Posterior vena cava (tissue), 2 donors: ENCODE measurements around the gene ZDHHC18. TPM values are rescaled to one million over a fixed set of nuclear protein-coding genes. Genes with fewer than 3 reads are reported as not detected.
A peak's percentile ranks its signal among the peaks of the same experiment; 100 is the strongest.

Experiments used
- DNase-seq: peaks from one replicate; pipeline ENCODE4 v3.0.0-alpha.2; 2020; ENCODE audit warnings: low spot score
- intact Hi-C, 2 donors: fragments of 100-400 bp; cut with DNase I; formaldehyde crosslinking; loops; one replicate each; pipeline versions ENCODE4 v1.14.1 to v1.14.2; 2022 to 2023
- total RNA-seq, 2 donors: library from RNA; stranded (reverse); fragmentation: NEBNext Ultra II Directional; extraction: Animal tissue kit (Norgen Biotek cat#: 25700); gene quantifications; one replicate each; pipeline ENCODE4 v1.2.1, GENCODE V29; 2021
- donor health status: DM: yes; HTN: yes; CAD: no.
- donor health status: DM: yes; HTN: yes; CAD: no.

Gene ZDHHC18
- total RNA-seq, 2 donors from 2014 or later = 17.4 to 17.7 TPM

- DNase-seq = no peak
- intact Hi-C loops = loop anchor here in 1 of 2 donors (2.0 to 10.0 kb wide), 2 partner anchors 20 to 60 kb away; no protein-coding TSS in a partner anchor
Measured at GRCh38 chr1:26874896-26875295, 48.4 kb downstream of the ZDHHC18 start.

- DNase-seq = no peak
- intact Hi-C loops = loop anchor here in 1 of 2 donors (10.0 kb wide), 1 partner anchor 63 kb away; no protein-coding TSS in a partner anchor
Measured at GRCh38 chr1:26877326-26877725, 50.8 kb downstream of the ZDHHC18 start.

GRCh38 chr1:26879793-26880192 lies 53.3 kb downstream of the ZDHHC18 start:
- peak; percentile 6 for DNase-seq
- intact Hi-C loops = loop anchor here (1.0 to 10.0 kb wide), 3 partner anchors 65 to 275 kb away; no protein-coding TSS in a partner anchor

GRCh38 chr1:26881611-26882010 lies 55.1 kb downstream of the ZDHHC18 start:
- intact Hi-C loops = loop anchor here in 1 of 2 donors (10.0 kb wide), 1 partner anchor 277 kb away; no protein-coding TSS in a partner anchor
- DNase-seq = peak; percentile 19

GRCh38 chr1:26882696-26883463 lies 56.4 kb downstream of the ZDHHC18 start:
- peak; percentile 18 for DNase-seq
- intact Hi-C loops = loop anchor here in 1 of 2 donors (10.0 kb wide), 1 partner anchor 278 kb away; no protein-coding TSS in a partner anchor

GRCh38 chr1:26887125-26887524 lies 60.6 kb downstream of the ZDHHC18 start:
- peak; percentile 10 for DNase-seq

GRCh38 chr1:26888231-26888630 lies 61.7 kb downstream of the ZDHHC18 start:
- intact Hi-C loops = loop anchor here in 1 of 2 donors (10.0 kb wide), 1 partner anchor 283 kb away; no protein-coding TSS in a partner anchor

More at GRCh38 chr1:26887125-26887524, 60.6 kb downstream of the ZDHHC18 start:
- intact Hi-C loops = loop anchor here in 1 of 2 donors (10.0 kb wide), 1 partner anchor 282 kb away; no protein-coding TSS in a partner anchor

GRCh38 chr1:26889551-26890466 lies 63.3 kb downstream of the ZDHHC18 start, which contains the start of gene GPN2:
Gene GPN2 (minus strand): TSS chr1:26890283. CDS start chr1:26890096, 187 bp downstream.
- intact Hi-C loops = loop anchor here in 1 of 2 donors (10.0 kb wide), 1 partner anchor 285 kb away; no protein-coding TSS in a partner anchor

More at GRCh38 chr1:26888231-26888630, 61.7 kb downstream of the ZDHHC18 start:
- DNase-seq = peak; percentile 10

GRCh38 chr1:26890467-26890796 lies 63.9 kb downstream of the ZDHHC18 start:
- DNase-seq = no peak
- intact Hi-C loops = no loop called here

More at GRCh38 chr1:26889551-26890466, 63.3 kb downstream of the ZDHHC18 start, which contains the start of gene GPN2:
- peak; percentile 93 for DNase-seq

GRCh38 chr1:26894263-26894662 lies 67.8 kb downstream of the ZDHHC18 start:
- DNase-seq = peak; percentile 32
- intact Hi-C loops = no loop called here

- peak; percentile 66 for DNase-seq
- intact Hi-C loops = no loop called here
Measured at GRCh38 chr1:26897351-26897750, 70.9 kb downstream of the ZDHHC18 start.

- intact Hi-C loops = no loop called here
- DNase-seq = peak; percentile 97
Measured at GRCh38 chr1:26900001-26900814, 73.7 kb downstream of the ZDHHC18 start, which contains the start of gene GPATCH3. Gene GPATCH3 (minus strand): TSS chr1:26900467. CDS start chr1:26900442, 25 bp downstream.

- DNase-seq = peak; percentile 13
- intact Hi-C loops = no loop called here
Measured at GRCh38 chr1:26900815-26901511, 74.5 kb downstream of the ZDHHC18 start.

Other genes with a start within 250 kb of the ZDHHC18 start
- 10 to 100 TPM; 48.1 to 48.6 TPM for gene ARID1A, start 130.7 kb upstream of the ZDHHC18 start, total RNA-seq
- 1 to 10 TPM; 6.3 to 7.9 TPM for gene PIGV, start 38.7 kb upstream of the ZDHHC18 start, total RNA-seq
- gene SFN, start 36.5 kb downstream of the ZDHHC18 start, total RNA-seq = 1 to 10 TPM; 1.2 to 6.7 TPM
- gene GPN2, start 63.6 kb downstream of the ZDHHC18 start, total RNA-seq = 10 to 100 TPM; 17.7 to 19.4 TPM
- 1 to 10 TPM; 7.1 to 9.2 TPM for gene GPATCH3, start 73.8 kb downstream of the ZDHHC18 start, total RNA-seq
- not detected for gene NR0B2, start 87.3 kb downstream of the ZDHHC18 start, total RNA-seq
- 10 to 100 TPM; 43.0 to 48.4 TPM for gene NUDC, start 95.1 kb downstream of the ZDHHC18 start, total RNA-seq
- gene KDF1, start 133.8 kb downstream of the ZDHHC18 start, total RNA-seq = not detected
- gene TRNP1, start 167.0 kb downstream of the ZDHHC18 start, total RNA-seq = 10 to 100 TPM; 10.7 to 13.2 TPM
- gene TENT5B, start 186.2 kb downstream of the ZDHHC18 start, total RNA-seq = 10 to 100 TPM; 41.2 to 43.7 TPM